HG03039 (cell line): ENCODE measurements around the gene ATAD2B.

Experiments
- ATAC-seq: cut with Tn5 transposase; IDR thresholded peaks from one replicate; pipeline ENCODE4 v1.9.1; 2021; ENCODE audit warnings: mild to moderate bottlenecking, moderate library complexity; ENCODE audit not compliant: unreplicated experiment

The ATAD2B gene

DNA sequence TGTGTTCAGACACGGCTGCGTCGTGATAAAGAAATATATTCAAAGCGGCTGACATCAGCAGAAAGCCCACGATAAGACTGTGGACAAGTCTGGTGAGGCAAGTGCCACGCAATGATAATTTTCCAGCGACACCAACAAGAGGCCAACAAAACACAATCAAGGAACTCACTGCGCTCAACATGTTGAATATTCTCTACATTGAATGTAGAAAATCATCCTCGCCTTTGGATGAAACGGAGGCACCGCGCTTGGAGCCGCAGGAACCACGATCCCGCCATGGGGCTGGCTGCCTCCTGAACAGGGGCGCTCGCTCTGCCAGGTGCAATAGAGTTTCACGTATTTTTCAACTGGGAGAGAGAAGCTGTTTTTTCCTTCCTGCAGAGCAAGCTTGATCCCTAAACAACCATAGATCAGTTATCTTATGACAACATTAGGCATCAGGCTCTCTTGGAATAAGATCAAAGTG lies 220.3 kb downstream of the ATAD2B start:
- no peak for ATAC-seq

DNA sequence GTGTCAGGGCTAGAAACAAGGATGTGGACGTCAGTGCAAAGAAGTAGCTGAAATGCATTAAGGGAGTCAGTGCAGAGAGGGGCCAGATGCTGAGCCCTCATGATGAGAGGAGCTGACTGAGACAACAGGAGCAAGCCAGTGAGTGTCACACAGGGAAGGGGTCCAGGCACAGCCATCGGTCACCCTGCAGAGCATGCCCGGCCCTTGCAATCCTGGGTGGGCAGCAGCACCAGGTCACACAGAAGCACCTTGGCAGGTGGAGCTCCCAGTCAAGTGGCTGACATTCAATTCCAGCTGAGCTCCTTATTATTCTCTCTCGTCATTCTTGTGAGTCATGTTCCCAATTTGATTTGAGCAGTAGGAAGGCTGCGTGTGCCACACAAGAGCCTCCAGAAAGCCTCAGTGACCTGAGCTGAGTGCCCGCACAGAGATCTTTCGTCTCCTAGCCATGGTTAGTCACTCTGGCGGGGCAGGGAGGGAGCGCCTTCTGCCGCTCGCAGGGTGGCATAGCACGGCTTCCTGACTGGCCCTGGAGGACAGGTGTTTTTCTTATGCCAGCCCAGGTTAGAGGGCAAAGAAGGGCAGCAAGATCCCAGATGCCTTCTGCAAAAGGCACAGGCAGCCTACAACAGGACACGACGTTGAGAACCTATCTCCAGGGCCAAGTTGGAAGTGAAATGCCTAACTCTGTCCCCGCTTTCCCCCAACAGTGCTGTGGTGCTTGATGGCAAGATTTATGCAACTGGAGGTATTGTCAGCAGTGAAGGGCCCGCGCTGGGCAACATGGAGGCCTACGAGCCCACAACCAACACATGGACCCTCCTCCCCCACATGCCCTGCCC lies 220.9 kb downstream of the ATAD2B start:
- no peak for ATAC-seq

DNA sequence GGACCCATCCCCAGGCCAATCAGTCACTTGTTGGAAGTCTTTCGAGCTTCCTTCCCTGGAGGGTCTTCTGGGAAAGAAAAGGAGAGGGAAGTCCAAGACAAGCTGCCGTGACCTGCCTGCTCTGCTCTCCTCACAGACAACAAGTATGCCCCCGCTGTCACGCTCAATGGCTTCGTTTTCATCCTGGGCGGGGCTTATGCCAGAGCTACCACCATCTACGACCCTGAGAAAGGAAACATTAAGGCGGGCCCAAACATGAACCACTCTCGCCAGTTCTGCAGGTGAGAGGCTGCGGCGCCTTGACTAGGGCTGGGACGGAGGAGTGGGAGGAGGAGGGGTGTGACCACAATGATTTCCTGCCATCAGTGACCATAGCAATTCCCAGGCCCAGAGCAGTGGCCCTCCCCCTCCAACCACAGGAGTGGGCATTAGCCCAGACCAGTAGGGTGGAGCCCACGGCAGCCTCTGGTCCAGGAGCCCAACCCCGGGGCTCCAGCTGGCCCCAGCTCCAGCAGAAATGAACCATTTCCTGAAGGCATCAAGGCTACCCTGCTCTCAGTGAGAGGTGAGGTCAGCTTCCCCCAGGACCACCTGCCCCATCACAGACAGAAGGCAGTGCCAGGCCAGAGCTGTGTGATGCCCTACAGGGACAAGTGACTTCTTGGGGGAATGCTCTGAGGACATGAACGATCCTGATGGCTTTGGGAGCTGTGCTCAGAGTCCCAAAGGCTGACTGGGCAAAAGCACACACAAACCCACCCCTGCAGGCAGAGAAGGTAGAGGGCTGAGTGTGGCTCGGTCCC lies 223.1 kb downstream of the ATAD2B start:
- no peak for ATAC-seq

DNA sequence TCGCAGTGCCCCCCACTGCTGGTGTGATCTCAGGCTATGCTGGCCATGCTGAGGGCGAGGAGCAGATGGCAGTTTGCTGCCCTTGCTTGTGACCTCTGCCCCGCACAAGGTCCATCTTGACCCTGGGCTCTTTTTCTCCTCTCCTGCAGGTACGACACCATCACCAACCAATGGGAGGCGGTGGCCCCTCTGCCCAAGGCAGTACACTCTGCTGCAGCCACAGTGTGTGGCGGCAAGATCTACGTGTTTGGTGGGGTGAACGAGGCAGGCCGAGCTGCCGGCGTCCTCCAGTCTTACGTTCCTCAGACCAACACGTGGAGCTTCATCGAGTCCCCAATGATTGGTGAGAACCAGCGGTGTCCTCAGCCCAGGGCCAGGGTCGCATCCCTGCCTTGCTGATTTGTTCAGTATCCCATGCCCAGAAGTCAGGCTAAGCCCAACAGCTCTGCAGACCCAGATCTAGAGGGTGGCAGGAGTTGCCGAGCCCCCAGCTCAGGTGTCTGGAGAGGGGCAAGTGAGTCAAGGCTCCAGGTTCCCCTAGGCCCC lies 223.8 kb downstream of the ATAD2B start:
- no peak for ATAC-seq

DNA sequence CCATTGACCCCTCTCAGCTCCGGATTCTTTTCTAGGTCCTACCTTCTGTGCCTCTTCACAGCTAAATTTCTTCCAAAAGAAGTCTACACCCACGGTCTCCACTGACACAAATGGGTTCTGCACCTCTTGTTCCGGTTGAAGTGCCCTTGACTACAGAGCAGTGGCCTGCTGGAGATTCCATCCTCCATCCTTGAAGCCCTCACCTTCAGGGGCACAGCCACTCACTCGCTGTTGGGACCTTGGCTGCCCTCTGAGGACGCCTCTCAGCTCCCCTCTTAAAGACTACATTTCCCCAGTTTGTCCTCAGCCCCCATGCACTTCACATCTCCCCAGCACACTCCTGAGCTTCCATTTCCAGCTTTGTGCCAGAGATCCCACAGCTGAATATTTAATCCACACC lies 226.3 kb downstream of the ATAD2B start:
- ATAC-seq: no peak

DNA sequence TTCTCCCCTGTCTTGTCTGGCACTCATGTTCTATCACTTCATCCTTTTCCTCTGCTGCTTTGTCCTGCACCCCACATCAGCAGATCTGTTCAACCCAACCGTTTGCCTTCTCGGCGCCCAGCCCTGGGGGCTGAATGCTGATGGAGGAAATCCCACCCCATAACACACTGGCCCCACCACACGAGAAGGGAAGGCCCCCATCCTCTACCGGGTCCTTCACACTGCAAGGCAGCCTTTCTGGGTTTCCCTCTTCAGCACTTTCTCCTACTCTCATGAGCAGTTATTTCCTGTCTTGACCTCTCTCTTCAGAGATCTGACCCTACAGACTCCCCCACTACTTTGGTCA lies 227.4 kb downstream of the ATAD2B start:
- no peak for ATAC-seq

DNA sequence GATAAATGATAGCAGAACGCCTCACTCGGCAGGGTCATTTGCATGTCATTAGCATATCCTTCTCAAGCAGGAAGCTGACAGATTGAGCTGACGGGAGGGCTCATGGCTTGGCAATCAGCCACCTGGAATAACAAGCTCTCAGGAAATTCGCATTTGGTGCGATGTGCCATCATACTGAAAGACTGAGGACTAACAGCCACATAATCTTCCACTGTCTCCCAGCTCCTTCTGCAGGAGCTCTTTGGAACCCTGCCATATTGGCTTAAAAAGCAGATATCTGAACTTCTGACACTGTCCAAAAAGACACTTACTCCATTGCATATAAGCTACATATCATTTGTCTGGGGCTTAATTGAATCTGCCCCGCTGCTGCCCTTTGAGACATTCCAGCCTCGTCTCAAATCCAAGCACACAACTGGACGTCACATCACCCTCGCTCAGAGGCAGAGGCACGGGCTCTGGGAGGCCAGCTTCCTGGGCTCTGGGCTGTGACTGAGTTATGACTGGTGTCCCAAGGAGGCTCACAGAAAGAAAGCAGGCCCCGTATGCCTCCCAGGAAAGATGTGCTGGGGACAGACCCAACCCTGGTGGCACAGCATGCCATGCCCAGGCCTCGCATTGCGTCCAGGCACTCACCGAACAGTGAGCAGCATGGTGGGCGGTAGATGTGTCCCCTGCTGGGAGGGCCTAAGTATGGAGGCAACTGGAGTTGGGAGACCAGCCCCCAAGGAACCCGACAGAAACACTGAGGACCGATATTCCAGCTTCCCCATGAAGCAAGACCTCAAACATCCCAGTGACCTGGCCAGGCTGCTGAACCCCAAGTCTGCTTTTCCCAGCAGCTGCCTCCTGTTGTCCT lies 228.0 kb downstream of the ATAD2B start:
- ATAC-seq: no peak
